ENCODE results near the gene CNTROB. TPM values are rescaled to one million over a fixed set of nuclear protein-coding genes. Genes with fewer than 3 reads are reported as not detected.
A peak's percentile ranks its signal among the peaks of the same experiment; 100 is the strongest.
"Not testable (repeated sequence)": the region's sequence is repeated elsewhere in the genome, so short reads cannot be mapped to it uniquely, and the experiment has no call there.

Gene CNTROB
- total RNA-seq, 6 experiments from 2014 or later: 7.3 to 12.7 (median 9.4) TPM

GRCh38 chr17:7951143-7951792 is 19.3 kb downstream of the CNTROB start:
- ATAC-seq (no peak), DNase-seq (no peak)
- no peaks in the 10 kb centered on the region for H3K27me3 ChIP-seq
- WGBS (ENCODE audit: insufficient coverage, low coverage, low lambda C conversion rate, missing lambda C conversion rate): 68% methylated on average over 5 of the region's 5 CpGs
- H3K27ac ChIP-seq: no peak overlapping the region
- intact Hi-C loops (cut with DNase I): no loop called here
- peaks cover 0 to 22% (median 2%) of the 10 kb centered on the region in 4 donors for H3K36me3 ChIP-seq
- no peaks in the 10 kb centered on the region for H3K4me1 ChIP-seq
- TF ChIP-seq CTCF (IDR thresholded peaks at IDR 0.05) (no peak), POLR2A (IDR thresholded peaks at IDR 0.05) (no peak)
- no peak overlapping the region for H3K4me3 ChIP-seq
- H3K9me3 ChIP-seq: no peaks in the 10 kb centered on the region

- not testable (repeated sequence) for ATAC-seq, H3K4me3 ChIP-seq, H3K27me3 ChIP-seq
Observed at GRCh38 chr17:7953266-7953665, 21.3 kb downstream of the CNTROB start.

GRCh38 chr17:7955414-7956227 is 23.6 kb downstream of the CNTROB start:
- 65% methylated on average over 10 of the region's 13 CpGs for WGBS (ENCODE audit: insufficient coverage, low coverage, low lambda C conversion rate, missing lambda C conversion rate)
- Histone ChIP-seq H3K4me3 (no peak overlapping the region), H3K4me1 (no peaks in the 10 kb centered on the region), H3K27me3 (no peaks in the 10 kb centered on the region), H3K27ac (no peak overlapping the region), H3K36me3 (no peaks in the 10 kb centered on the region), H3K9me3 (no peaks in the 10 kb centered on the region)
- ATAC-seq (no peak), DNase-seq (no peak)
- intact Hi-C loops (cut with DNase I): no loop called here
- no peak for TF ChIP-seq POLR2A (IDR thresholded peaks at IDR 0.05)
- no peak for TF ChIP-seq CTCF (IDR thresholded peaks at IDR 0.05)

More at GRCh38 chr17:7953266-7953665, 21.3 kb downstream of the CNTROB start:
- H3K27ac ChIP-seq; H3K9me3 ChIP-seq; DNase-seq; H3K4me1 ChIP-seq; intact Hi-C loops (cut with DNase I); H3K36me3 ChIP-seq: not testable (repeated sequence)
- WGBS (ENCODE audit: insufficient coverage, low coverage, low lambda C conversion rate, missing lambda C conversion rate): 91% methylated on average over 8 of the region's 13 CpGs

- no peak for DNase-seq
- Histone ChIP-seq H3K36me3 (no peaks in the 10 kb centered on the region), H3K4me1 (no peaks in the 10 kb centered on the region), H3K27ac (no peak overlapping the region), H3K27me3 (no peaks in the 10 kb centered on the region), H3K9me3 (no peaks in the 10 kb centered on the region), H3K4me3 (no peak overlapping the region)
- intact Hi-C loops (cut with DNase I): no loop called here
- peak in 1 of 4 donors; percentile 24 for ATAC-seq
- WGBS (ENCODE audit: insufficient coverage, low coverage, low lambda C conversion rate, missing lambda C conversion rate): 70% methylated on average over 11 of the region's 11 CpGs
- TF ChIP-seq CTCF (IDR thresholded peaks at IDR 0.05): no peak
- TF ChIP-seq POLR2A (IDR thresholded peaks at IDR 0.05): no peak
Observed at GRCh38 chr17:7956228-7956965, 24.4 kb downstream of the CNTROB start.
